GM12801 (cell line): ENCODE measurements around the gene TMEM132C.

Experiments
- CTCF ChIP-seq: IDR thresholded peaks from one replicate; pipeline ENCODE4 v1.5.1; 2011; ENCODE audit warnings: control low read depth; ENCODE audit not compliant: insufficient read length; ENCODE audit errors: extremely low read depth

The TMEM132C gene

GRCh38 chr12:128753438-128753837, 486.5 kb downstream of the TMEM132C start:
- no peak for TF ChIP-seq CTCF

GRCh38 chr12:128754275-128754674, 487.3 kb downstream of the TMEM132C start:
- TF ChIP-seq CTCF, result no peak

DNA sequence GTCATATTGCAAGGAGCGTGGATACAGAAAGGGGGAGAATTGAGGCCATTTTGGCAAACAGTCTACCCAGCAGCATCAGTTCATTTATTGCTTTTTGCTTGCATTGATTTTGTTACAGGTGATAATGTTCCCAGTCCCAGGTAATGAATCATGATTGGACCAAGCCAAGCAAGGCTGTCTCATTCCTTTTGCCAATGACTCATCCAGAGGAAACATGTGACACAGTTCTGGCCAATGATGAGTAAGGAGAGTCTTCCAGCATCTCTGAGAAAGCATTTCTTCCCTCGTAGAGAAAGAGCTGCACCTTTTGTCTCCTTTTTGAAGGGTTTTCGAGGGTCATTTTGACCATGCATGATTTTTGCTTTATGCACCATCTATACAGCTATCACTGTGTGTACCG, 488.6 kb downstream of the TMEM132C start:
- TF ChIP-seq CTCF, result no peak
